Measurements from ENCODE around the gene ATXN7L2.

DNA sequence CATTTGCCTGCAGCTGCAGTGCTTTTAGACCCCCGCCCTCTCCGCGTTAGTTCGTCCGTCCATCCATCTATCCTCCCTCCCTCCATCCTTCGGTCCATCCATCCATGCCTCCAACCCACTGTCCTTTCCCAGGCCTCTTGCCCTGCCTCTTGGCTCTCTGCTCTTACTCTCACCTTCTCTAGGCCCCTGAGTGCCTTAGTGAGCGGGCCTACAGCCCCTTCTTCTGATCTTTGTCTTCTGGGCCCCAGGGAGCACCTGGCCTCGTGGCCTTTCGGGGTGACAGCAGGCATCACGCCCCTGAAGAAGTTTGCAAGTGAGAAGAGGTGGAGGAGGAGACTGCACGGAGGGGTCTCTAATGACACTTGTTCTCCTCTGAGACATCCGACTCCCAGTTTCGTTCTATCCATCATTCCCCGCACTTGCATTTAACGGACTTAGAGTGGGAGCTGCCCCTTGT, 842 bp downstream of the ATXN7L2 start:
- TF ChIP-seq CTCF (IDR thresholded peaks at IDR 0.05; ENCODE audit: poor library complexity, severe bottlenecking) (no peak), EZH2 (IDR thresholded peaks at IDR 0.05; ENCODE audit: borderline replicate concordance, insufficient read depth, low read length, poor library complexity, severe bottlenecking) (no peak), POLR2AphosphoS5 (IDR thresholded peaks at IDR 0.05) (no peak), EP300 (conservative IDR thresholded peaks at IDR 0.05; ENCODE audit: poor library complexity, severe bottlenecking) (no peak), RAD21 (conservative IDR thresholded peaks at IDR 0.05) (no peak)
